Measurements from ENCODE around the gene DNAH6.

GRCh38 chr2:84494070-84494469 lies 22.2 kb upstream of the DNAH6 start:
- TF ChIP-seq CTCF (optimal IDR thresholded peaks at IDR 0.05 in 1 of 3, IDR thresholded peaks at IDR 0.05 in 1 of 3, conservative IDR thresholded peaks at IDR 0.05 in 1 of 3; ENCODE audit: extremely low read depth in 1 of 3, insufficient read depth in 2 of 3, low read length in 3 of 3): no peak
- TF ChIP-seq EZH2 (IDR thresholded peaks at IDR 0.05; ENCODE audit: low read length): no peak
